ENCODE measurements around the gene TRMT1.
A peak's percentile ranks its signal among the peaks of the same experiment; 100 is the strongest.
"Not testable (repeated sequence)": the region's sequence is repeated elsewhere in the genome, so short reads cannot be mapped to it uniquely, and the experiment has no call there.

The TRMT1 gene

DNA sequence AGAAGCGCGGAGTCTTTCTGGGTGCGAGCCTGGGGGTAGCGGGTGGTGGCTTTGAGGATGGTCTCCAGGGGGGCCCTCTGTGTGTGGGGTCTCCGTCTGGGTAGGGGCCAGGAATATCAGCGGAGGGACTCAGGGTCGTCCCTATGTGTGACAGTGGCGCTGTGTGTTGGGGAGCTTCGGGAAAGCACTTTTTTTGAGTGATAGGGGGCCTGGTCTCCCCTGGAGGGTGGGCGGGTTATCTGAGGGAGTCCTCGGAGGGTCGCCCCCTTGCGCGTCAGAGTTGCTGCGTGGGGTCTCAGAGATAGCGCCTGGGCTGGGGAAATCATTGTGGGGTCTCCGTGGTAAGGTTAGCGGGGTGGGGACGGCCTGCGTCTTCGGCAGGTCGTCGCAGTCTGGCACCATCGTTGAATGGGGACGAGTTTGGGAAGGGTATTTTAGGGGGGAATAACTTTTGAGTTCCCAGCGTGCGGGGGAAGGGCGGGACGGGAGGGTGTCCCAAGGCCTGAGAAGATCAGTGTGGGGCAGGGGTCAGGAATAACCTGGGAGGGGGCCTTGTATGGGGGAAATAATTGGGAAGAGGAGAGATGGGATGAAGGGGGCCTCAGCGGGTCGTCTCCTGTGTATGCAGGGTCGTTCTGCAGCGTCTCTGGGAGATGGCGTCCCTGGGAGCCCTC is 34.5 kb upstream of the TRMT1 start:
- DNase-seq (ENCODE audit: low spot score), result no peak
- no peak for FAIRE-seq

- DNase-seq (ENCODE audit: low spot score) (peak; percentile 89), FAIRE-seq (peak; percentile 69)
Measured at GRCh38 chr19:13150187-13150930, 33.8 kb upstream of the TRMT1 start, which contains the start of the genes IER2 and STX10. TSS of gene IER2 (plus strand) at chr19:13150411. CDS start at chr19:13153187, 2,776 bp downstream. TSS of gene STX10 (minus strand) at chr19:13150375. CDS start at chr19:13150173, 202 bp downstream.

GRCh38 chr19:13149628-13150186 is 33.2 kb upstream of the TRMT1 start:
- no peak for FAIRE-seq
- DNase-seq (ENCODE audit: low spot score), result peak; percentile 18

GRCh38 chr19:13149173-13149627 is 32.7 kb upstream of the TRMT1 start:
- not testable (repeated sequence) for DNase-seq (ENCODE audit: low spot score); FAIRE-seq

GRCh38 chr19:13146763-13147563 is 30.4 kb upstream of the TRMT1 start:
- FAIRE-seq (no peak), DNase-seq (ENCODE audit: low spot score) (no peak)

DNA sequence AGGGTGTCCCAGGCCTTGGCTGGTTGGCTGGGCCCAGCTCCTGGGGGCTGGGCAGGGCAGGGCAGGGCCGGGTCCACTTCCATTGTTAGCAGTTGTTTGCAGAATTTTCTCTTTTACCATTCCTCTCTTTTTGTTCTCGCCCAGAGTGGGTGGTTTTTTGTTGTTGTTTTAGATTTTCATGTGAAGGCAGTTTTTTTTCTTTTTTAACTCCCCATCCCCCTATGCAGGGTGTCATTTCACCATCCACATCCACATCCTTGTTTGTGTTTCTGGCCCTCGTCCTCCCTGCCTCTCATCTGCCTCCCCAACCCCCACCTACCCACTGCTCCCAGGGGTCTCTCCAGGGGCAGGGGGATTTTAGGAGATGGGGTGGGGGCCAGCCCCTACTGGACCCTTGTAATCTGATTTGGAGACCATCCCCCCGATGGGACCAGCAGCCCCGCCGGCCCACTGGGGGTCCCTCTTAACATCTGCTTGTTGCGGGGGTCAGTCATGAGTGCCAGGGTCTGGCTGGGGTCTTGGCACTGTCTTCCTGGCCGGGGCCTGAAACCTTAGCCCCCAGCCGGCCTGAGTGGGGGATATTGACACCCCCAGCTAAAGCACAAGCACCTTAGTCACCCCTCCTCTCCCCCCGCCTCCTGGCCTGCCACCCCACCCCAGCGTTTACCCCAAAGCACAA is 23.2 kb upstream of the TRMT1 start:
- no peak for FAIRE-seq
- no peak for DNase-seq (ENCODE audit: low spot score)

- no peak for FAIRE-seq
- no peak for DNase-seq (ENCODE audit: low spot score)
Measured at GRCh38 chr19:13138916-13139198, 22.3 kb upstream of the TRMT1 start.

GRCh38 chr19:13138171-13138915 is 21.8 kb upstream of the TRMT1 start:
- DNase-seq (ENCODE audit: low spot score) (no peak), FAIRE-seq (no peak)

DNA sequence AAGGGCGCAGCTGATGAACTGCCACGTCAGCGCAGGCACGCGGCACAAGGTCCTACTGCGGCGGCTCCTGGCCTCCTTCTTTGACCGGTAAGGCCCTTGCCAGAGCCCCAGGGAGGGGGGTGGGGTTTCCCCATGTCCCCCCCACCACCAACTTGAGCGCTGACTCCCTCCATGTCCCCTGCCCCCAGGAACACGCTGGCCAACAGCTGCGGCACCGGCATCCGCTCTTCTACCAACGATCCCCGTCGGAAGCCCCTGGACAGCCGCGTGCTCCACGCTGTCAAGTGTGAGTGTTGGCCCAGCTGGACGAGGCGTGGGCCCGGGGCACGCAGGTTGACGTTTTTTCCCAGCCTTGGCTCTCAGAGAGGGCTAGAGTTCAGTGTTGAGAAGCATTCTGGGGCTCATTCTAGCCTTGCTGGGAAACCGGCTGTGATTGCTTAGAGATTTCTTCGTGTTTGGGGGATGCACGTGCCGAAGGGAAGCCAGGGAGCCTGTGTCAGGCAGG is 20.8 kb upstream of the TRMT1 start:
- no peak for DNase-seq (ENCODE audit: low spot score)
- no peak for FAIRE-seq

GRCh38 chr19:13135068-13136062 is 18.8 kb upstream of the TRMT1 start:
- FAIRE-seq (no peak), DNase-seq (ENCODE audit: low spot score) (no peak)

DNA sequence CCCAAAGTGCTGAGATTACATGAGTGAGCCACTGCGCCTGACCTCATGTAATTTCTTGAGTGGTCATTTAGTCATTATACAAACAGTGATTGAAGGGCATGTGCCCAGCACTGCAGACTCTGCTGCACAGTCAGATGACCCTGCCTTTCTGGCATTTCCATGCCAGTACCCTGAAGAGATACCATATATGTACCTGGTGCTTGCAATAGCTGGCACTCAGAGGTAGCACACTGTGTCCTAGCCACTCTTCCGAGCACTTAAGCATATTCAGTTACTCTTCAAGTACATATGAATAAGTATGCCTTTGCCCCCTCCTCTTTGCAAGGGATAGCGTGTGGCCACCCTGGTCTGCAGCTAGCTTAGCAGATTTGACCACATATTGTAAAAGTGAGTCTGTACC is 18.1 kb upstream of the TRMT1 start:
- no peak for FAIRE-seq
- DNase-seq (ENCODE audit: low spot score), result no peak

DNA sequence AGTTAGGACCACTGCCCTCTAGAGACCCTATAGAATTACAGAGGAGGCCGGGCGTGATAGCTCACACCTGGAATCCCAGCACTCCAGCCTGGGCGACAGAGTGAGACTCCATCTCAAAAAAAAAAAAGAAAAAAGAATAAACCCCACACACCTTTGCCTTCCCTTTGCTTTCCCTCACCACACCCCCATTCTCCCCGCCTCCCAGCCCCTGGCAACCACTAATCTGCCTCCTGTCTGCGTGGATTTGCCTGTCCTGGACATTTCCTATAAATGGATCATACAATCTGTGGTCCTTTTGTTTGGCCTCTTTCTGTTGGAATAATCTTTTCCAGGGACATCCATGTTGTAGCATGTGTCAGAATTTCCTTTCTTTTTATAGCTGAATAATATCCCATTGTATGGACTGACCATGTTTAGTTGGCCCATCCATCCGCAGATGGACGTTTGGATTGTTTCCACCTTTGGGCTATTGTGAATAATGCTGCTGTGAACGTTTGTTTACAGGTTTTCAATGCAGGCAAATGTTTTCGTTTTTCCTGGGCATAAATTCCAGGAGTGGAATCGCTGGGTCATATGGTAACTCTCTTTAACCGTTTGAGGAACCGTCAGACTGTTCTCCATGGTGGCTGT is 16.8 kb upstream of the TRMT1 start:
- no peak for FAIRE-seq
- no peak for DNase-seq (ENCODE audit: low spot score)

DNA sequence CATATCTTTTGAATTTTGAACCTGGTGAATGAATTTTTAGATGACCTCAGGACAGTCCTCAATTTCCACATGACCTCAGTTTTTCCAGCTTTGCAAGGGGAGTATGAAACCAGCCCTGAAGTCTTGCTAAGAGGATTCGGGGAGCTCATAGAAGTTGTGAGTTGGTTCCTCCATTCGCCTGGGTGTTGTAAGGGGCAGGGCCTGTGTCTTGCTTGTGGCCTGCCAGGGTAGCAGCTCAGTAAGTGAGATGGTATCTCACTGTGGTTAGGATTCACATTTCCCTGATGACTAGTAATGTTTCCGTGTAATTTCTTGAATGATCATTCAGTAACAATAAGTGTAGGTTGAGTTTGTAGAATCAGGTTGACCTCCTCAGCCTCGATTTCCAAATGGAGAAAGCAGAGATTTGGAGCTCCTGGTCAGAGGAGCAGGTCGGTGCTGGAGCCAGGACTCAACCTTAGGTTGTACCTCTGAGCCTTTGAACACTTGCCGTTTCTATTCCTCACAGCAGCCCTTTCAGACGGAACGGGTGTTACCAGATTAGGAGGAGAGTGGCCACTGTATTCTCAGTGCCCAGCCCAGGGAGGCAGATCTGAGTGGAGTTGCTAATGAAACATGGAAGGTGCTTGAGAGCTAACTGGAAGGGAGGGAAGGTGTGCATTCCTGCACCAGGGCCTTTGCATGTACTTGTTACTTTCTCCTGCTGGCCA is 16.1 kb upstream of the TRMT1 start:
- peak; percentile 27 for DNase-seq (ENCODE audit: low spot score)
- FAIRE-seq, result no peak

DNA sequence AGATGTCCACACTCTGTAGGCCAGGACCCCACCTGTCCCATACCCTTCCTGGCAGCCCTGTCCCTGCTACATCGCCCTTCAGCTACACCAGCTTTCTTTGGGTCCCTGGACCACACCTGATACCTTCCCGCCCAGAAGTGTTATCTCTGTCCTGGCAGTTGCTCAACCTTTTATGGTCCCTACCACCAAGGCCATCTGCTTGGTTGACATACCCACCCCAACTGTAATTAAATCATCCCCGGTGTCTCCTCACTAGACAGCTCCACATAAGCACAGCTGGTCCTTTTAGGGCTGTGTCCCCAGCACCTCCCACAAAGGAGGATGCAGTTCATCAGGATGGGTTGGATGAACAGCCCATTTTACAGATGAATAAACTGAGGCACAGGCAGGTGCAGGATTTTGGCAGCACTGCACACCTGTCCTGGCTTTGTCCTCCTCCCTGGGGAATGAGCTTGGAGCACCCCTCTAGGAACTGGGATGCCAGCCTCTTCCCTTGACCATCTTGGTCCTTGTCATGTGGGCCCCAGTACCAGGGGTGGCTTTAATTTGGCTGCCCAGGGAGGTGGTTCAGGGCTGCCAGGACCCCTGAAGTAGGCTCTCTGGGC is 14.4 kb upstream of the TRMT1 start:
- no peak for DNase-seq (ENCODE audit: low spot score)
- no peak for FAIRE-seq

DNA sequence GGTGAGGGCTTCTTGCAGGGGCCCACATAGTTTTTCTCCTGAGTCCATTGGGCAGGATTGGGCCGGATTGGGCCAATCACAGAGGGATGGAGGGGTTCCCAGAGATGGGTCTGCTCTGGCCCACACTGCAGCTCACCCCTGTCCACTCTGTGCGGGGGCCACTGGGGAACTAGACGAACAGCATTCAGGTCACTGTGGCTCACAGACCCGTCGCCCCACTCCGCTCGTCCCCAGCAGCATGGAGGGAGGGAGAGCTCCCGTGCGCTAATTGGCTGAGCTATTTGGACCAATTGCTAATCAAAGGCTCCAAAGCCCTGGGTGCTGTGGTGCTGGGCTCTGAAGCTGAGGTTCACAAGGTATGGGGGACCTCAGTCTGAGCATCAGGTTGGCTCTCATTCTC is 12.8 kb upstream of the TRMT1 start:
- DNase-seq (ENCODE audit: low spot score), result no peak
- FAIRE-seq, result no peak

GRCh38 chr19:13128583-13128982 is 12.0 kb upstream of the TRMT1 start:
- no peak for FAIRE-seq
- DNase-seq (ENCODE audit: low spot score), result no peak

DNA sequence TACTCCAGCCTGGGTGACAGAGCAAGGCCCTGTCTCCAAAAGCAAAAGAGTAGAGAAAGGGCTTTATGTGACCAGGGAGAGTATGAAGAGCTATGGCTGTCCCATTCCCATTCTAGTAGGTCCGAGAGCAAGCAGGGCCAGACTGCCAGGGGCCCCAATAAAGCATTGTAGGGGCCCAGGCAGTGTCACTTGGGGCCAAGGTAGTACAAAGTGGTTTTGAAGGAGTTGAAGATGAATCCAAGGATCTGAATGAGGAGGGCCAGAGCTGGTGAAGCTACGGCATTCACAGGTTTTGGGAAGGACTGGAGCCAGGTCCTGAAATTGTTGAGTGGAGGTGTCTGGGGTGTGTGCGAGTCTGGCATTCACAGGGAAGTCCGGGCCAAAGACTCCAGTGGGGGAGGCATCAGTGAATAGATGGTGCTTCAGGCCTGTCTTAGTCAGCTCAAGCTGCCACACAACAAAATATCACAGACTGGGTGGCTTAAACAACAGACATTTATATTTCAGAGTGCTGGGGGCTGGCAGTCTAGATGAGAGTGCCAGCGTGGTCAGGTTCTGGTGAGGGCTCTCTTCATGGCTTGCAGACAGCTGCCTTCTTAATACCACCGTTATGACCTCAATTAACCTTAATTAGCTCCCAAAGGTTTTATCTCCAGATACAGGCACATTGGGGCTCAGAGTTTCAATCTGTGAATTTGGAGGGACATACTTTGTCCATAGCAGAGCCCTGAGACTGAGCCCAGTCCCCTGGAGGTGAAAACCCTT is 11.5 kb upstream of the TRMT1 start:
- DNase-seq (ENCODE audit: low spot score) (no peak), FAIRE-seq (no peak)

All from RCC 7860 (cell line).